Esophagus squamous epithelium (tissue), 5 donors: ENCODE measurements around the gene KCNA3. TPM values are rescaled to one million over a fixed set of nuclear protein-coding genes. Genes with fewer than 3 reads are reported as not detected.

Source experiments
- DNase-seq: peaks from one replicate; lab custom pipeline; 2025; lab: John Stamatoyannopoulos, UW
- H3K27ac ChIP-seq, 4 donors: fragments of 200-600 bp; sonication (generic); one replicate each; pipeline ENCODE4 v1.5.1; 2016 to 2019; ENCODE audit warnings: mild to moderate bottlenecking in 1 of 4
- H3K27me3 ChIP-seq, 4 donors: fragments of 200-600 bp; sonication (generic); 1 replicate in 3 of 4; 2 replicates in 1 of 4; pipeline versions ENCODE4 v1.5.1 to v1.6.0; 2017 to 2021; ENCODE audit warnings: antibody characterized with exemption in 1 of 4
- H3K36me3 ChIP-seq, 3 donors: fragments of 200-600 bp; sonication (generic); one replicate each; pipeline ENCODE4 v1.5.1; 2016 to 2019
- H3K4me1 ChIP-seq, 3 donors: fragments of 200-600 bp; sonication (generic); one replicate each; pipeline ENCODE4 v1.5.1; 2017 to 2019
- H3K4me3 ChIP-seq, 4 donors: fragments of 200-600 bp; sonication (generic); 1 replicate in 3 of 4; 2 replicates in 1 of 4; pipeline ENCODE4 v1.5.1; 2016 to 2019; ENCODE audit warnings: mild to moderate bottlenecking in 2 of 4, moderate library complexity in 1 of 4
- H3K9me3 ChIP-seq, 3 donors: fragments of 200-600 bp; sonication (generic); one replicate each; pipeline ENCODE4 v1.5.1; 2016 to 2019
- POLR2A ChIP-seq, 4 donors: fragments of 450-650 bp; IDR thresholded peaks; one replicate each; pipeline ENCODE4 v1.6.1; 2017; ENCODE audit warnings: antibody characterized with exemption in 4 of 4, mild to moderate bottlenecking in 4 of 4, moderate library complexity in 3 of 4
- WGBS, 2 donors: methylation state at CpG; one replicate each; pipeline ENCODE4 v1.1.5; 2018; 5-methylcytosine and 5-hydroxymethylcytosine counted together
- intact Hi-C: fragments of 100-400 bp; cut with DNase I; formaldehyde crosslinking; loops from one replicate; pipeline ENCODE4 v1.15.0; 2022
- total RNA-seq, 4 donors: library from RNA; depleted of rRNA; stranded (reverse); fragments of >200 nt; gene quantifications; one replicate each; pipeline ENCODE4 v1.1.0, GENCODE V29; 2016
- TF ChIP-seq, protein P1 (sequence below), 6 experiments: fragments of 450-650 bp in 4 of 6; fragments of 200-600 bp in 2 of 6; sonication (generic) in 2 of 6; IDR thresholded peaks; one replicate each; pipeline ENCODE4 v1.5.1; 2016 to 2019; ENCODE audit warnings: antibody characterized with exemption in 6 of 6, mild to moderate bottlenecking in 4 of 6, moderate library complexity in 4 of 6
- donor health status: DM: yes; HTN: yes; CAD: no.

KCNA3 gene
- total RNA-seq, 4 donors from 2014 or later: 0.34 to 3.2 (median 1.2) TPM

DNA sequence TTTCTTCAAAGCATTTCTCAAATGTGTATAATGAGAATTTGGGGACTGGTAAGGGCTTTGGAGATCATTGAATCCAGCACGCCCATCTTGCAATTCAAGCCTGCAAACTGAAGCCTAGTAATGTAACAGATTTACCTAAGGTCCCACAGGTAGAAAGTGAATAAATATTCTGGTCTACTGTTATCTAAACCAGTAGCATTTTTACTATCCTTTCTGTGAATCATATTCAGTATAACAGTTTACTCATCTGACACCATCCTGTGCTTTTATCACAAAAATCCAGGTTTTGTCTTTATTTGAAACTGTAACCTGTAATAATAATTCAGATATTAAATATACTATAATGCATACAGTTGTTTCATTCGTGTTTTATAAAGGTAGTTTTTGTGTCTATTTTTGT lies 17.4 kb downstream of the KCNA3 start:
- DNase-seq: no peak
- Histone ChIP-seq H3K4me1 (no peaks in the 10 kb centered on the region), H3K36me3 (no peaks in the 10 kb centered on the region), H3K4me3 (no peak overlapping the region), H3K27me3 (peaks cover 0 to 9% (median 0%) of the 10 kb centered on the region in 4 donors), H3K27ac (no peak overlapping the region), H3K9me3 (no peaks in the 10 kb centered on the region)
- no peak for TF ChIP-seq POLR2A (IDR thresholded peaks at IDR 0.05)
- TF ChIP-seq, protein P1, sequence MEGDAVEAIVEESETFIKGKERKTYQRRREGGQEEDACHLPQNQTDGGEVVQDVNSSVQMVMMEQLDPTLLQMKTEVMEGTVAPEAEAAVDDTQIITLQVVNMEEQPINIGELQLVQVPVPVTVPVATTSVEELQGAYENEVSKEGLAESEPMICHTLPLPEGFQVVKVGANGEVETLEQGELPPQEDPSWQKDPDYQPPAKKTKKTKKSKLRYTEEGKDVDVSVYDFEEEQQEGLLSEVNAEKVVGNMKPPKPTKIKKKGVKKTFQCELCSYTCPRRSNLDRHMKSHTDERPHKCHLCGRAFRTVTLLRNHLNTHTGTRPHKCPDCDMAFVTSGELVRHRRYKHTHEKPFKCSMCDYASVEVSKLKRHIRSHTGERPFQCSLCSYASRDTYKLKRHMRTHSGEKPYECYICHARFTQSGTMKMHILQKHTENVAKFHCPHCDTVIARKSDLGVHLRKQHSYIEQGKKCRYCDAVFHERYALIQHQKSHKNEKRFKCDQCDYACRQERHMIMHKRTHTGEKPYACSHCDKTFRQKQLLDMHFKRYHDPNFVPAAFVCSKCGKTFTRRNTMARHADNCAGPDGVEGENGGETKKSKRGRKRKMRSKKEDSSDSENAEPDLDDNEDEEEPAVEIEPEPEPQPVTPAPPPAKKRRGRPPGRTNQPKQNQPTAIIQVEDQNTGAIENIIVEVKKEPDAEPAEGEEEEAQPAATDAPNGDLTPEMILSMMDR (IDR thresholded peaks at IDR 0.05): no peak
- WGBS, 2 donors: 75 to 76% methylated on average over 2 of the region's 2 CpGs
- intact Hi-C loops: no loop called here

DNA sequence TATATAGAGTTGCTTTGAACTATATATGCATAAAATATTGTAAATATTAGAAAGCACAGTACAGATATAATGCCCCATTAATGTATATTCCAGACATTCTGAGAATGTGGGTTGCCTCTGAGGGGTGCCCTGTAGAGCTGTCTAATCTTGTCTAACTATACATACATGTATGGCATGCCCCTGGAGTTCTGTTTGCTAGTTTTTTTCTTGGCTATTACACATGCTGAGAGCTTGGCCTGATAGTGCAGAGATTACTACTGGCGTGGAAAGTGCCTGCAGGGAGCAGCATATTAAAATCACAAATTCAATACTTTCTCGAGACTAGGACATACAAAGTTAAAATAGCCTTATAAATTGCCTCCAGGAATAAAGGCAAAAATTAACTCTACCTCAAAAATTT lies 24.1 kb downstream of the KCNA3 start:
- no peaks in the 10 kb centered on the region for H3K9me3 ChIP-seq
- no peak for TF ChIP-seq POLR2A (IDR thresholded peaks at IDR 0.05)
- TF ChIP-seq, protein P1 (IDR thresholded peaks at IDR 0.05): no peak
- peaks cover 0 to 49% (median 0%) of the 10 kb centered on the region in 4 donors for H3K27me3 ChIP-seq
- H3K27ac ChIP-seq: no peak overlapping the region
- WGBS, 2 donors: 56 to 74% methylated on average over 2 of the region's 2 CpGs
- no peak overlapping the region for H3K4me3 ChIP-seq
- H3K36me3 ChIP-seq: no peaks in the 10 kb centered on the region
- no peak for DNase-seq
- intact Hi-C loops: no loop called here
- H3K4me1 ChIP-seq: peaks cover 0 to 14% (median 5%) of the 10 kb centered on the region in 3 donors

DNA sequence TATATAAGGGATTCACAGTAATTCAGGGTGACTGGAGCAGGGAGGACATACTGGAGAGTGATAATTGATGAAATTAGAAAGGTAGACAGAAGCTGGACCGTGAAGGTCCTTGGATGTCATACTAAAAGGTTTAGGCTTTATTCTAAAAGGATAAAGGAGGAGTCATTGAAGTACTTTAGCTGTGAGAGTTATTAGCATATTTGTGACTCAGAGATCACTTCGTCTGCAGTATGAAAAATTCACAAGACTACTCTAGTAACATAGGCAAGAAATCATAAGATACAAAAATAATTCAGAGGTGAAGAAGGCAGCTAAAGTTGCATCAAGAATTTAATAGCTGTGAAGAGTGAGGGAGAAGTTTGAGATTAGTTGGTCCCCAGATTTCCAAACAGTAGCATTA lies 26.3 kb downstream of the KCNA3 start:
- WGBS, 2 donors: 60 to 63% methylated on average over 2 of the region's 2 CpGs
- H3K36me3 ChIP-seq: no peaks in the 10 kb centered on the region
- intact Hi-C loops: no loop called here
- peaks cover 0 to 19% (median 5%) of the 10 kb centered on the region in 3 donors for H3K4me1 ChIP-seq
- H3K27me3 ChIP-seq: peaks cover 0 to 70% (median 0%) of the 10 kb centered on the region in 4 donors
- DNase-seq: no peak
- H3K27ac ChIP-seq: no peak overlapping the region
- no peak overlapping the region for H3K4me3 ChIP-seq
- no peaks in the 10 kb centered on the region for H3K9me3 ChIP-seq
- TF ChIP-seq POLR2A (IDR thresholded peaks at IDR 0.05): no peak
- TF ChIP-seq, protein P1 (IDR thresholded peaks at IDR 0.05): no peak

DNA sequence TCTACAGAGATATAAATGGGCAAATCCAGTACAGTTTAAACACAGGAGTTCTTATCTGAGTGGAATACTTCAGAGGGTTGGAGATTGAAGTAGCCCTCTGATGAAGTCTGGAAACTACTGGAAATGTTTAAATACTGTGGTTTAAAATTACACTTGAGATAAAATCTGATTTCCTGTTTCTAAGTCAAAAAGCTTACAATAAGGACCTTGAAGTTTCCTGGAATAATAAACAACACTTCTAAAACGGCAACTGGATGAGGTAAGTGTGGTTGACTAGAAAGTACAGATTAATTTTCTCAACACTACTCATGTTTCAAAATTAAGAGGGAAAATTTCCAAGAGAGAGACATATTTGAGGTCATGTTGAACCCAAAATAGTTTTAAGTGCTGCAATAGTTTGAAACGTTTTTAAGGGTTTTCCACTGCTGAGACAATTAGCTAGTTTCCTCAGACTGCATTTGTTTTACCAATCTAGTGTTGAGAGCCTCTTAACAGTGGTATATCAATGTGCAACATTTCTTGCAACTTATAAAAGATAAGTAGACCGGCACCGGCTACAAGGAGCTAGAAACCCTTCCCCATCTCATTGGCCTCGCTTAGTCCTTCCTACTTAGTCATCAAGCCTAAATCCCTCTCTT lies 27.4 kb downstream of the KCNA3 start:
- no peak overlapping the region for H3K4me3 ChIP-seq
- peaks cover 0 to 19% (median 5%) of the 10 kb centered on the region in 3 donors for H3K4me1 ChIP-seq
- no peak for DNase-seq
- H3K9me3 ChIP-seq: no peaks in the 10 kb centered on the region
- no peaks in the 10 kb centered on the region for H3K36me3 ChIP-seq
- intact Hi-C loops: no loop called here
- 36 to 41% methylated on average over 5 of the region's 5 CpGs for WGBS, 2 donors
- peak overlapping the region in 1 of 4 donors; percentile 34 for H3K27ac ChIP-seq
- H3K27me3 ChIP-seq: peaks cover 0 to 81% (median 0%) of the 10 kb centered on the region in 4 donors
- TF ChIP-seq, protein P1 (IDR thresholded peaks at IDR 0.05): no peak
- no peak for TF ChIP-seq POLR2A (IDR thresholded peaks at IDR 0.05)

DNA sequence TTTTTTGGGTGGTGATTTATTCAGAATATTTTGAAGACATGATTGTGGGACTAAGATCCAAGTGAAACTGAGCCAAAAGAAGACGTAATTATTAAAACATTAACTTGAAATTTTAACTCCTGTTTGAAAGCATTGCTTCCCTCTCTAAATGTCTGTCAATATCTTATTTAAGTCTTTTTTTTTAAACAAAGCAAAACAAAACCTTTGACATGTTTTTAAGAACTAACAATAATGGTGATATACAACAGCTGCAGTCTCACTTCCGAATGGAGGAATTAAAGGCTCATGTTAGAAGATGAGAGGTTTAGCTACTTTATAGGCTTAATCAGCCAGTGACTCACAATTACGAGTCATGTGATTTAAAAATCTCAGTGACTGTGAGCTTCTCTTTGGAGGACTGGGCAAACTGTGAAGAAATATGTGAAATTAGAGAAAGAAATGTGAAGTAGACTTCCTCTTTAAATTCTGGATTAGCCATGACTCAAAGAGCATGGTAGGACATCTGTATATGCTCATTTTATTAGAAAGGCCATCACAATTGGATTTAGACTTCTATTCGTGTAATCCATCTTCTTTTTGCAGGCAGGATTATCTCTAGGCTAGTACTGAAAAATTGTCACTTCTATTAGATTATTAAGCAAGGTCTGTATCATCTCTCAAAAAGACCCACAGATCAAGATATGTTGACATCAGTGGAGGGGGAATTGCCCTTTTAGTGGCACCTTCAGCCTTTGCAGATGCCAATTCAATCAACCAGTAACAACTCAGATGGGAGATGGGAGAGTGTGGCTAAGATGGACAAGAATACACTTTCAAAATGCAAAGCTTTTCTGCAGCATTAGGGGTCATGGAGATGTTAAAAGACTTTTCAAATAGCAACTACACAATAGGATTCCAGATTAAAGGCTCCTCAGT lies 28.7 kb downstream of the KCNA3 start:
- peaks cover 0 to 19% (median 5%) of the 10 kb centered on the region in 3 donors for H3K4me1 ChIP-seq
- 28 to 37% methylated on average over 4 of the region's 4 CpGs for WGBS, 2 donors

More for the DNA sequence above, 28.7 kb downstream of the KCNA3 start:
- no peak for DNase-seq
- H3K4me3 ChIP-seq: no peak overlapping the region
- intact Hi-C loops: no loop called here
- H3K27me3 ChIP-seq: peaks cover 0 to 84% (median 0%) of the 10 kb centered on the region in 4 donors
- H3K36me3 ChIP-seq: no peaks in the 10 kb centered on the region
- TF ChIP-seq, protein P1 (IDR thresholded peaks at IDR 0.05): no peak
- TF ChIP-seq POLR2A (IDR thresholded peaks at IDR 0.05): no peak
- H3K9me3 ChIP-seq: no peaks in the 10 kb centered on the region
- H3K27ac ChIP-seq: peak overlapping the region in 2 of 4 donors; percentile 6 to 29
